Keratinocyte (primary cell): ENCODE results near the gene ACVR2B.
"Not testable (repeated sequence)": the region's sequence is repeated elsewhere in the genome, so short reads cannot be mapped to it uniquely, and the experiment has no call there.

ENCODE experiments used
- EZH2 ChIP-seq: IDR thresholded peaks from one replicate; pipeline ENCODE4 v1.6.1; 2012; ENCODE audit warnings: inconsistent platforms, mild to moderate bottlenecking, low read length, moderate library complexity
- TF ChIP-seq, protein P1 (sequence below), 3 experiments: IDR thresholded peaks in 1 of 3; conservative IDR thresholded peaks in 1 of 3; optimal IDR thresholded peaks in 1 of 3; 2 replicates in 2 of 3; 3 replicates in 1 of 3; pipeline versions ENCODE3 to v1.5.1; 2011; ENCODE audit warnings: low read length in 3 of 3, mild to moderate bottlenecking in 3 of 3, moderate library complexity in 2 of 3, control low read depth in 1 of 3, inconsistent platforms in 1 of 3; ENCODE audit not compliant: insufficient read depth in 2 of 3; ENCODE audit errors: extremely low read depth in 1 of 3

DNA sequence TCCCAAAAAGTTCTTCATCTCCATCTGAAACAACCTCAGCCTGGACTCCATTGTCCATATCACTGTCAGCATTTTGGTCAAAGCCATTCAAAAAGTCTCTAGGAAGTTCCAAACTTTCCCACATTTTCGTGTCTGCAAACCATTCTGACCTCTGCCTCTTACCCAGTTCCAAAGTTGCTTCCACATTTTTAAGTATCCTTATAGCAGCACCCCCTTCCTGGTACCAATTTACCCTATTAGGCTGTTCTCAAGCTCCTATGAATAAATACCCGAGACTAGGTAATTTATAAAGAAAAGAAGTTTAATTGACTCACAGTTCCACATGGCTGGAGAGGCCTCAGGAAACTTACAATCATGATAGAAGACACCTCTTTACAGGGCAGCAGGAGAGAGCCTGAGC lies 20.0 kb upstream of the ACVR2B start:
- TF ChIP-seq, protein P1, sequence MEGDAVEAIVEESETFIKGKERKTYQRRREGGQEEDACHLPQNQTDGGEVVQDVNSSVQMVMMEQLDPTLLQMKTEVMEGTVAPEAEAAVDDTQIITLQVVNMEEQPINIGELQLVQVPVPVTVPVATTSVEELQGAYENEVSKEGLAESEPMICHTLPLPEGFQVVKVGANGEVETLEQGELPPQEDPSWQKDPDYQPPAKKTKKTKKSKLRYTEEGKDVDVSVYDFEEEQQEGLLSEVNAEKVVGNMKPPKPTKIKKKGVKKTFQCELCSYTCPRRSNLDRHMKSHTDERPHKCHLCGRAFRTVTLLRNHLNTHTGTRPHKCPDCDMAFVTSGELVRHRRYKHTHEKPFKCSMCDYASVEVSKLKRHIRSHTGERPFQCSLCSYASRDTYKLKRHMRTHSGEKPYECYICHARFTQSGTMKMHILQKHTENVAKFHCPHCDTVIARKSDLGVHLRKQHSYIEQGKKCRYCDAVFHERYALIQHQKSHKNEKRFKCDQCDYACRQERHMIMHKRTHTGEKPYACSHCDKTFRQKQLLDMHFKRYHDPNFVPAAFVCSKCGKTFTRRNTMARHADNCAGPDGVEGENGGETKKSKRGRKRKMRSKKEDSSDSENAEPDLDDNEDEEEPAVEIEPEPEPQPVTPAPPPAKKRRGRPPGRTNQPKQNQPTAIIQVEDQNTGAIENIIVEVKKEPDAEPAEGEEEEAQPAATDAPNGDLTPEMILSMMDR (optimal IDR thresholded peaks at IDR 0.05 in 1 of 3, IDR thresholded peaks at IDR 0.05 in 1 of 3, conservative IDR thresholded peaks at IDR 0.05 in 1 of 3; ENCODE audit: extremely low read depth in 1 of 3, insufficient read depth in 2 of 3, low read length in 3 of 3): not testable (repeated sequence)
- not testable (repeated sequence) for TF ChIP-seq EZH2
